ENCODE measurements around the gene KRT77.

The KRT77 gene

DNA sequence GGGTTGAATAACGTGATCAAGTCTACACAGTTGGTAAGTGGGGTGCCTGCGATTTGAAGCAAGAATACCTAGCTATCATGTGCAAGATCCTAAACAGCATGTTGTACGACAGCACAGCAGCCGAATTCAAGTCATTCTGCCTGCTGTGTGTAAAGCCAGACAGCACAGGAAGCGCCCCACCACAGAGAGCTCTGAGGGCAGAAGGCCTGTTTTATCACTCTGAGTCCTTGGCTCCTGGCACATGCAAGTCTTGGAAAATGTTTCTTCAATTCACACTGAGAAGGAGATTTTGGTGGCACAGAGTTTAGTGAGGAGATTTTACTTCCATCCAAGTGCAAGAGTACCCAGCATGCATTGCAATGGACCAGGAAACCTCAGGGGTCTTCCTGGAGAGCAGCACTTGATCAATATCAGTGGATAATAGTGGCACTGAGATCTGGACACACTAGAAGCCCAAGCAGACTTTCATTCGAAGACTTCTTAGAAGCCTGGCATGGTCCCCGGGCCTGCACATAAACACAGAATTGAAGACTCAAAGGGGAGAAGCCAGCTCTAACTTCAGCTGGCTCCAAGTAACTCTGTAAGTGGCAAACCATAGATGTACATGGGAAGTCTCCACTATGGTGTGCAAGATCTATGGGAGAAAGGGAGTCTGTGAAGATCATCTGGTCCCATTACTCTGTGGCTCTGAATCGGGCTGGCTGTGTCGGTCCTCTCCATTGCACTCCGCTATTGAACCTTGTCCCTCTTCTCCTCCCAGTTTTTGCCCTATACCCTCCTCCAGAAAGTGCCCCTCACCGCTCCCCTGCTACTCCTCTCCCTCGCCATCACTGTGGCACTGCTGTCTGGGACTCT is 21.6 kb downstream of the KRT77 start:
- Histone ChIP-seq H3K4me1 (ENCODE audit: control insufficient read depth, insufficient read depth, low read length) (no peaks in the 10 kb centered on the region), H3K36me3 (ENCODE audit: control insufficient read depth in 2 of 2, insufficient read depth in 1 of 2, low read length in 2 of 2) (no peaks in the 10 kb centered on the region), H3K4me3 (ENCODE audit: low read depth, low read length) (no peak overlapping the region), H3K9me3 (ENCODE audit: control insufficient read depth, insufficient read depth, low read depth, low read length) (no peaks in the 10 kb centered on the region), H3K27ac (ENCODE audit: extremely low read depth, low read depth, low read length) (no peak overlapping the region)
- CTCF ChIA-PET: interaction anchor here (0.7 kb wide), 1 partner anchor 15 kb away, joined by 5 read pairs; no protein-coding TSS in a partner anchor
- POLR2A ChIA-PET: no interaction called here
- TF ChIP-seq, protein P1, sequence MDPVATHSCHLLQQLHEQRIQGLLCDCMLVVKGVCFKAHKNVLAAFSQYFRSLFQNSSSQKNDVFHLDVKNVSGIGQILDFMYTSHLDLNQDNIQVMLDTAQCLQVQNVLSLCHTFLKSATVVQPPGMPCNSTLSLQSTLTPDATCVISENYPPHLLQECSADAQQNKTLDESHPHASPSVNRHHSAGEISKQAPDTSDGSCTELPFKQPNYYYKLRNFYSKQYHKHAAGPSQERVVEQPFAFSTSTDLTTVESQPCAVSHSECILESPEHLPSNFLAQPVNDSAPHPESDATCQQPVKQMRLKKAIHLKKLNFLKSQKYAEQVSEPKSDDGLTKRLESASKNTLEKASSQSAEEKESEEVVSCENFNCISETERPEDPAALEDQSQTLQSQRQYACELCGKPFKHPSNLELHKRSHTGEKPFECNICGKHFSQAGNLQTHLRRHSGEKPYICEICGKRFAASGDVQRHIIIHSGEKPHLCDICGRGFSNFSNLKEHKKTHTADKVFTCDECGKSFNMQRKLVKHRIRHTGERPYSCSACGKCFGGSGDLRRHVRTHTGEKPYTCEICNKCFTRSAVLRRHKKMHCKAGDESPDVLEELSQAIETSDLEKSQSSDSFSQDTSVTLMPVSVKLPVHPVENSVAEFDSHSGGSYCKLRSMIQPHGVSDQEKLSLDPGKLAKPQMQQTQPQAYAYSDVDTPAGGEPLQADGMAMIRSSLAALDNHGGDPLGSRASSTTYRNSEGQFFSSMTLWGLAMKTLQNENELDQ (tag by site-specific recombination; IDR thresholded peaks at IDR 0.05; ENCODE audit: low read depth): no peak
- TF ChIP-seq, protein P2, sequence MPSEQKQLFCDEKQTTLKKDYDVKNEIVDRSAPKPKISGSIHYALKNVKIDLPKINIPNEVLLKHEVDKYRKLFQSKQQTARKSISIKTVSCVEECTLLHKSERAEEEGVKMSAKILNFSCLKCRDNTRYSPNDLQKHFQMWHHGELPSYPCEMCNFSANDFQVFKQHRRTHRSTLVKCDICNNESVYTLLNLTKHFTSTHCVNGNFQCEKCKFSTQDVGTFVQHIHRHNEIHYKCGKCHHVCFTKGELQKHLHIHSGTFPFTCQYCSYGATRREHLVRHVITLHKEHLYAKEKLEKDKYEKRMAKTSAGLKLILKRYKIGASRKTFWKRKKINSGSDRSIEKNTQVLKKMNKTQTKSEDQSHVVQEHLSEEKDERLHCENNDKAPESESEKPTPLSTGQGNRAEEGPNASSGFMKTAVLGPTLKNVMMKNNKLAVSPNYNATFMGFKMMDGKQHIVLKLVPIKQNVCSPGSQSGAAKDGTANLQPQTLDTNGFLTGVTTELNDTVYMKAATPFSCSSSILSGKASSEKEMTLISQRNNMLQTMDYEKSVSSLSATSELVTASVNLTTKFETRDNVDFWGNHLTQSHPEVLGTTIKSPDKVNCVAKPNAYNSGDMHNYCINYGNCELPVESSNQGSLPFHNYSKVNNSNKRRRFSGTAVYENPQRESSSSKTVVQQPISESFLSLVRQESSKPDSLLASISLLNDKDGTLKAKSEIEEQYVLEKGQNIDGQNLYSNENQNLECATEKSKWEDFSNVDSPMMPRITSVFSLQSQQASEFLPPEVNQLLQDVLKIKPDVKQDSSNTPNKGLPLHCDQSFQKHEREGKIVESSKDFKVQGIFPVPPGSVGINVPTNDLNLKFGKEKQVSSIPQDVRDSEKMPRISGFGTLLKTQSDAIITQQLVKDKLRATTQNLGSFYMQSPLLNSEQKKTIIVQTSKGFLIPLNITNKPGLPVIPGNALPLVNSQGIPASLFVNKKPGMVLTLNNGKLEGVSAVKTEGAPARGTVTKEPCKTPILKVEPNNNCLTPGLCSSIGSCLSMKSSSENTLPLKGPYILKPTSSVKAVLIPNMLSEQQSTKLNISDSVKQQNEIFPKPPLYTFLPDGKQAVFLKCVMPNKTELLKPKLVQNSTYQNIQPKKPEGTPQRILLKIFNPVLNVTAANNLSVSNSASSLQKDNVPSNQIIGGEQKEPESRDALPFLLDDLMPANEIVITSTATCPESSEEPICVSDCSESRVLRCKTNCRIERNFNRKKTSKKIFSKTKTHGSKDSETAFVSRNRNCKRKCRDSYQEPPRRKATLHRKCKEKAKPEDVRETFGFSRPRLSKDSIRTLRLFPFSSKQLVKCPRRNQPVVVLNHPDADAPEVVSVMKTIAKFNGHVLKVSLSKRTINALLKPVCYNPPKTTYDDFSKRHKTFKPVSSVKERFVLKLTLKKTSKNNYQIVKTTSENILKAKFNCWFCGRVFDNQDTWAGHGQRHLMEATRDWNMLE (tag by site-specific recombination; conservative IDR thresholded peaks at IDR 0.05; ENCODE audit: low read depth): no peak
- TF ChIP-seq ZNF394 (tag by site-specific recombination; IDR thresholded peaks at IDR 0.05; ENCODE audit: borderline replicate concordance): no peak
- TF ChIP-seq ZNF561 (tag by site-specific recombination; IDR thresholded peaks at IDR 0.05; ENCODE audit: borderline replicate concordance): no peak
- TF ChIP-seq ZNF23 (tag by site-specific recombination; IDR thresholded peaks at IDR 0.05; ENCODE audit: borderline replicate concordance): no peak
- TF ChIP-seq ZNF623 (tag by site-specific recombination; IDR thresholded peaks at IDR 0.05): no peak
- no peak for TF ChIP-seq MEIS1 (CRISPR knock-in tag; IDR thresholded peaks at IDR 0.05; ENCODE audit: borderline replicate concordance)
- no peak for TF ChIP-seq ZNF549 (tag by site-specific recombination; IDR thresholded peaks at IDR 0.05)
- no peak for TF ChIP-seq GLIS2 (tag by site-specific recombination; IDR thresholded peaks at IDR 0.05)
- no peak for TF ChIP-seq ZNF791 (tag by site-specific recombination; IDR thresholded peaks at IDR 0.05)
- TF ChIP-seq ZNF24 (tag by site-specific recombination; IDR thresholded peaks at IDR 0.05): no peak
- TF ChIP-seq RBAK (tag by site-specific recombination; IDR thresholded peaks at IDR 0.05): no peak
- TF ChIP-seq ZBTB7A (tag by site-specific recombination; IDR thresholded peaks at IDR 0.05; ENCODE audit: low read depth): no peak
- no peak for TF ChIP-seq TRIM28 (IDR thresholded peaks at IDR 0.05; ENCODE audit: borderline replicate concordance, low read length)
- no peak for TF ChIP-seq ZBTB48 (tag by site-specific recombination; IDR thresholded peaks at IDR 0.05)
- TF ChIP-seq, protein P3, sequence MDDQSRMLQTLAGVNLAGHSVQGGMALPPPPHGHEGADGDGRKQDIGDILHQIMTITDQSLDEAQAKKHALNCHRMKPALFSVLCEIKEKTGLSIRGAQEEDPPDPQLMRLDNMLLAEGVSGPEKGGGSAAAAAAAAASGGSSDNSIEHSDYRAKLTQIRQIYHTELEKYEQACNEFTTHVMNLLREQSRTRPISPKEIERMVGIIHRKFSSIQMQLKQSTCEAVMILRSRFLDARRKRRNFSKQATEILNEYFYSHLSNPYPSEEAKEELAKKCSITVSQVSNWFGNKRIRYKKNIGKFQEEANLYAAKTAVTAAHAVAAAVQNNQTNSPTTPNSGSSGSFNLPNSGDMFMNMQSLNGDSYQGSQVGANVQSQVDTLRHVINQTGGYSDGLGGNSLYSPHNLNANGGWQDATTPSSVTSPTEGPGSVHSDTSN (CRISPR knock-in tag; IDR thresholded peaks at IDR 0.05): no peak
- TF ChIP-seq EGR2 (tag by site-specific recombination; IDR thresholded peaks at IDR 0.05; ENCODE audit: low read depth): no peak
- TF ChIP-seq ZNF521 (tag by site-specific recombination; IDR thresholded peaks at IDR 0.05): no peak

Data from HEK293 (cell line).